ENCODE measurements around the gene CACNG5. TPM values are rescaled to one million over a fixed set of nuclear protein-coding genes. Genes with fewer than 3 reads are reported as not detected.

The CACNG5 gene
- total and polyA plus RNA-seq, 2 donors (not counting 1 experiment from before 2014, with no cell fraction given): not detected

- Histone ChIP-seq H2AFZ (ENCODE audit: low read length) (no peak overlapping the region), H3K9ac (ENCODE audit: insufficient read depth, low read length) (no peak overlapping the region), H3K27ac (ENCODE audit: insufficient read depth, low read length) (no peak overlapping the region), H3K27me3 (ENCODE audit: control insufficient read depth, insufficient read depth, low read length) (peaks cover 10% of the 10 kb centered on the region), H3K4me2 (ENCODE audit: extremely low read depth, insufficient read depth, low read length) (no peak overlapping the region), H3K4me1 (ENCODE audit: control insufficient read depth, extremely low read depth, insufficient read depth, low read length) (no peaks in the 10 kb centered on the region), H3K4me3 (replicated peaks in 1 of 4; ENCODE audit: control extremely low read depth in 1 of 4, insufficient read depth in 1 of 4, low read depth in 3 of 4, low read length in 4 of 4) (no peak overlapping the region), H3K36me3 (ENCODE audit: control insufficient read depth, insufficient read depth, low read length) (no peaks in the 10 kb centered on the region), H4K20me1 (ENCODE audit: control insufficient read depth, extremely low read depth, insufficient read depth, low read length) (no peaks in the 10 kb centered on the region), H3K9me3 (ENCODE audit: control insufficient read depth, insufficient read depth, low read depth, low read length) (no peaks in the 10 kb centered on the region), H3K79me2 (ENCODE audit: control insufficient read depth, insufficient read depth, low read length) (no peaks in the 10 kb centered on the region)
- TF ChIP-seq EZH2 (IDR thresholded peaks at IDR 0.05; ENCODE audit: low read length, missing control alignments) (no peak), CTCF (conservative IDR thresholded peaks at IDR 0.05 in 1 of 2, IDR thresholded peaks at IDR 0.05 in 1 of 2; ENCODE audit: low read depth in 1 of 2, low read length in 2 of 2) (no peak)
- DNase-seq (ENCODE audit: low read depth in 2 of 2): no peak
These were observed 6.4 kb downstream of the CACNG5 start for GRCh38 chr17:66841328-66841727.

- Histone ChIP-seq H3K27ac (ENCODE audit: insufficient read depth, low read length) (no peak overlapping the region), H3K79me2 (ENCODE audit: control insufficient read depth, insufficient read depth, low read length) (no peaks in the 10 kb centered on the region), H4K20me1 (ENCODE audit: control insufficient read depth, extremely low read depth, insufficient read depth, low read length) (no peaks in the 10 kb centered on the region), H3K4me1 (ENCODE audit: control insufficient read depth, extremely low read depth, insufficient read depth, low read length) (no peaks in the 10 kb centered on the region), H3K4me2 (ENCODE audit: extremely low read depth, insufficient read depth, low read length) (no peak overlapping the region), H3K27me3 (ENCODE audit: control insufficient read depth, insufficient read depth, low read length) (peaks cover 8% of the 10 kb centered on the region), H3K4me3 (replicated peaks in 1 of 4; ENCODE audit: control extremely low read depth in 1 of 4, insufficient read depth in 1 of 4, low read depth in 3 of 4, low read length in 4 of 4) (no peak overlapping the region), H3K9ac (ENCODE audit: insufficient read depth, low read length) (no peak overlapping the region), H3K36me3 (ENCODE audit: control insufficient read depth, insufficient read depth, low read length) (no peaks in the 10 kb centered on the region), H2AFZ (ENCODE audit: low read length) (no peak overlapping the region), H3K9me3 (ENCODE audit: control insufficient read depth, insufficient read depth, low read depth, low read length) (no peaks in the 10 kb centered on the region)
- DNase-seq (ENCODE audit: low read depth in 2 of 2): no peak
- no peak for TF ChIP-seq EZH2 (IDR thresholded peaks at IDR 0.05; ENCODE audit: low read length, missing control alignments)
- TF ChIP-seq CTCF (conservative IDR thresholded peaks at IDR 0.05 in 1 of 2, IDR thresholded peaks at IDR 0.05 in 1 of 2; ENCODE audit: low read depth in 1 of 2, low read length in 2 of 2): no peak
These were observed 6.8 kb downstream of the CACNG5 start for GRCh38 chr17:66841744-66842143.

- peaks cover 4% of the 10 kb centered on the region for H3K27me3 ChIP-seq (ENCODE audit: control insufficient read depth, insufficient read depth, low read length)
- DNase-seq (ENCODE audit: low read depth in 2 of 2): no peak
- H3K9me3 ChIP-seq (ENCODE audit: control insufficient read depth, insufficient read depth, low read depth, low read length): no peaks in the 10 kb centered on the region
- H3K9ac ChIP-seq (ENCODE audit: insufficient read depth, low read length): no peak overlapping the region
- no peaks in the 10 kb centered on the region for H3K36me3 ChIP-seq (ENCODE audit: control insufficient read depth, insufficient read depth, low read length)
- H3K4me1 ChIP-seq (ENCODE audit: control insufficient read depth, extremely low read depth, insufficient read depth, low read length): no peaks in the 10 kb centered on the region
- TF ChIP-seq CTCF (conservative IDR thresholded peaks at IDR 0.05 in 1 of 2, IDR thresholded peaks at IDR 0.05 in 1 of 2; ENCODE audit: low read depth in 1 of 2, low read length in 2 of 2) (no peak), EZH2 (IDR thresholded peaks at IDR 0.05; ENCODE audit: low read length, missing control alignments) (no peak)
- no peak overlapping the region for H2AFZ ChIP-seq (ENCODE audit: low read length)
- H3K79me2 ChIP-seq (ENCODE audit: control insufficient read depth, insufficient read depth, low read length): no peaks in the 10 kb centered on the region
- no peak overlapping the region for H3K4me2 ChIP-seq (ENCODE audit: extremely low read depth, insufficient read depth, low read length)
- H3K27ac ChIP-seq (ENCODE audit: insufficient read depth, low read length): no peak overlapping the region
- no peak overlapping the region for H3K4me3 ChIP-seq (replicated peaks in 1 of 4; ENCODE audit: control extremely low read depth in 1 of 4, insufficient read depth in 1 of 4, low read depth in 3 of 4, low read length in 4 of 4)
- H4K20me1 ChIP-seq (ENCODE audit: control insufficient read depth, extremely low read depth, insufficient read depth, low read length): no peaks in the 10 kb centered on the region
These were observed 7.6 kb downstream of the CACNG5 start for GRCh38 chr17:66842505-66842904.

Data from fibroblast of lung (primary cell).